Mammary epithelial cell (primary cell): ENCODE measurements around the gene FARP1.

Experiments
- CTCF ChIP-seq, 2 donors: IDR thresholded peaks in 1 of 2; conservative IDR thresholded peaks in 1 of 2; 2 replicates each; pipeline ENCODE4 v1.5.1; 2011 to 2012; ENCODE audit warnings: inconsistent platforms in 2 of 2, low read length in 2 of 2, mild to moderate bottlenecking in 2 of 2, control low read depth in 1 of 2, low read depth in 1 of 2; ENCODE audit not compliant: insufficient read depth in 1 of 2; ENCODE audit errors: extremely low read depth in 1 of 2
- EZH2 ChIP-seq: IDR thresholded peaks from 2 replicates; pipeline ENCODE4 v1.6.1; 2012; ENCODE audit warnings: low read length, inconsistent platforms, borderline replicate concordance

- TF ChIP-seq CTCF (conservative IDR thresholded peaks at IDR 0.05 in 1 of 2, IDR thresholded peaks at IDR 0.05 in 1 of 2; ENCODE audit: extremely low read depth in 1 of 2, insufficient read depth in 1 of 2, low read depth in 1 of 2, low read length in 2 of 2) (no peak), EZH2 (no peak)
These were observed 328.0 kb downstream of the FARP1 start for GRCh38 chr13:98470920-98471319.
